Keratinocyte (primary cell): Measurements from ENCODE around the gene CADM2. TPM values are rescaled to one million over a fixed set of nuclear protein-coding genes. Genes with fewer than 3 reads are reported as not detected.

ENCODE experiments used
- DNase-seq: peaks from one replicate; pipeline ENCODE4 v3.0.0-alpha.2; 2011; ENCODE audit warnings: low read depth, missing footprints, low spot score
- FAIRE-seq: peaks from 2 replicates; lab custom pipeline; 2011; peaks lifted over from hg19 to GRCh38; lab: Jason Lieb, UNC
- H2AFZ ChIP-seq: 2 replicates; pipeline ENCODE4 v1.6.0; 2012; ENCODE audit warnings: low read length, control low read depth, inconsistent platforms; ENCODE audit not compliant: control insufficient read depth
- H3K27ac ChIP-seq: 2 replicates; pipeline ENCODE4 v1.5.1; 2011; ENCODE audit warnings: low read length; ENCODE audit not compliant: control insufficient read depth, insufficient read depth
- H3K27me3 ChIP-seq: 3 replicates; pipeline ENCODE4 v1.6.0; 2011; ENCODE audit warnings: low read length; ENCODE audit not compliant: control insufficient read depth, insufficient read depth; ENCODE audit errors: extremely low read depth
- H3K36me3 ChIP-seq, 2 experiments: 2 replicates in 1 of 2; 3 replicates in 1 of 2; pipeline ENCODE4 v1.5.1; 2011; ENCODE audit warnings: low read length in 2 of 2, mild to moderate bottlenecking in 1 of 2; ENCODE audit not compliant: control insufficient read depth in 2 of 2, insufficient read depth in 2 of 2; ENCODE audit errors: extremely low read depth in 1 of 2
- H3K4me1 ChIP-seq: 3 replicates; pipeline ENCODE4 v1.5.1; 2011; ENCODE audit warnings: low read length; ENCODE audit not compliant: control insufficient read depth, insufficient read depth; ENCODE audit errors: extremely low read depth
- H3K4me2 ChIP-seq: 3 replicates; pipeline ENCODE4 v1.6.0; 2011; ENCODE audit warnings: low read depth, low read length; ENCODE audit not compliant: control insufficient read depth, insufficient read depth; ENCODE audit errors: extremely low read depth
- H3K4me3 ChIP-seq, 3 experiments: fragments of 200-600 bp in 1 of 3; sonication (generic) in 1 of 3; 2 replicates in 2 of 3; 3 replicates in 1 of 3; pipeline ENCODE4 v1.5.1; 2011 to 2016; ENCODE audit warnings: low read length in 3 of 3, mild to moderate bottlenecking in 3 of 3, control low read depth in 2 of 3, inconsistent platforms in 1 of 3, low read depth in 1 of 3, mixed read lengths in 1 of 3, mixed run types in 1 of 3, moderate library complexity in 1 of 3; ENCODE audit not compliant: control insufficient read depth in 2 of 3, insufficient read depth in 2 of 3; ENCODE audit errors: extremely low read depth in 1 of 3
- H3K79me2 ChIP-seq: 2 replicates; pipeline ENCODE4 v1.6.0; 2012; ENCODE audit warnings: low read length; ENCODE audit not compliant: control insufficient read depth, insufficient read depth
- H3K9ac ChIP-seq: 3 replicates; pipeline ENCODE4 v1.6.0; 2011; ENCODE audit warnings: low read length; ENCODE audit not compliant: control insufficient read depth, insufficient read depth; ENCODE audit errors: extremely low read depth
- H3K9me1 ChIP-seq: 3 replicates; pipeline ENCODE4 v1.6.0; 2011; ENCODE audit warnings: low read length; ENCODE audit not compliant: control insufficient read depth, insufficient read depth; ENCODE audit errors: extremely low read depth
- H3K9me3 ChIP-seq: 2 replicates; pipeline ENCODE4 v1.5.1; 2012; ENCODE audit warnings: low read depth, low read length; ENCODE audit not compliant: control insufficient read depth
- H4K20me1 ChIP-seq: 3 replicates; pipeline ENCODE4 v1.6.0; 2011; ENCODE audit warnings: low read length; ENCODE audit not compliant: control insufficient read depth, insufficient read depth; ENCODE audit errors: extremely low read depth
- CTCF ChIP-seq, 3 experiments: IDR thresholded peaks in 1 of 3; conservative IDR thresholded peaks in 1 of 3; optimal IDR thresholded peaks in 1 of 3; 2 replicates in 2 of 3; 3 replicates in 1 of 3; pipeline versions ENCODE3 to v1.5.1; 2011; ENCODE audit warnings: low read length in 3 of 3, mild to moderate bottlenecking in 3 of 3, moderate library complexity in 2 of 3, control low read depth in 1 of 3, inconsistent platforms in 1 of 3; ENCODE audit not compliant: insufficient read depth in 2 of 3; ENCODE audit errors: extremely low read depth in 1 of 3
- EZH2 ChIP-seq: IDR thresholded peaks from one replicate; pipeline ENCODE4 v1.6.1; 2012; ENCODE audit warnings: inconsistent platforms, mild to moderate bottlenecking, low read length, moderate library complexity
- dilution Hi-C: fragments of 300-500 bp; cut with MboI; formaldehyde crosslinking; loops from one replicate; pipeline ENCODE4 v1.7.0; 2020; ENCODE audit warnings: low sequenced_read_pairs; ENCODE audit not compliant: extremely low pct_ligation_motif_present
- polyA plus RNA-seq, 5 experiments: library from polyadenylated mRNA; depleted of rRNA in 3 of 5; stranded (reverse) in 3 of 5; stranded (forward) in 1 of 5; unstranded in 1 of 5; fragments of >200 nt; gene quantifications; 1 replicate in 1 of 5; 2 replicates in 3 of 5; 3 replicates in 1 of 5; pipeline versions ENCODE4 v1.2.1 to v1.2.3, GENCODE V29; 2011 to 2012; ENCODE audit warnings: missing spikeins in 2 of 5, low read depth in 1 of 5, low replicate concordance in 1 of 5
- small RNA-seq, 3 experiments: library from RNA; depleted of rRNA; stranded (forward); fragments of <200 nt; gene quantifications; one replicate each; pipeline ENCODE3, GENCODE V24; 2012; ENCODE audit warnings: low read depth in 3 of 3, low replicate concordance in 1 of 3; ENCODE audit not compliant: insufficient read length in 3 of 3

Gene CADM2
- polyA plus RNA-seq, 1 donor (not counting 4 experiments of a cell fraction or from before 2014, with no cell fraction given), result not detected

GRCh38 chr3:86109434-86109833, 1150.6 kb downstream of the CADM2 start:
- Histone ChIP-seq H3K27ac (no peak overlapping the region), H3K9ac (no peak overlapping the region), H3K4me2 (no peak overlapping the region), H3K4me3 (no peak overlapping the region), H3K9me3 (peaks cover 3% of the 10 kb centered on the region), H3K9me1 (no peaks in the 10 kb centered on the region), H3K27me3 (no peaks in the 10 kb centered on the region), H3K4me1 (no peaks in the 10 kb centered on the region), H4K20me1 (no peaks in the 10 kb centered on the region), H3K79me2 (no peaks in the 10 kb centered on the region), H3K36me3 (no peaks in the 10 kb centered on the region), H2AFZ (no peak overlapping the region)
- FAIRE-seq, result no peak
- dilution Hi-C loops, result no loop called here
- TF ChIP-seq CTCF (optimal IDR thresholded peaks at IDR 0.05 in 1 of 3, IDR thresholded peaks at IDR 0.05 in 1 of 3, conservative IDR thresholded peaks at IDR 0.05 in 1 of 3; ENCODE audit: extremely low read depth in 1 of 3, insufficient read depth in 2 of 3, low read length in 3 of 3) (no peak), EZH2 (no peak)
- DNase-seq, result no peak

Small RNAs within 50 kb of the gene (small RNA-seq; reads per million reads assigned to genes)
- gene MIR5688, result 0 reads per million in 3 experiments
